IMR-90 (cell line): Measurements from ENCODE around the gene CDK15. TPM values are rescaled to one million over a fixed set of nuclear protein-coding genes. Genes with fewer than 3 reads are reported as not detected.

ENCODE experiments used
- ATAC-seq: fragments of 200-7000 bp; cut with Tn5 transposase; 2 replicates; pipeline ENCODE4 v1.9.1; 2020; ENCODE audit warnings: low read depth, mild to moderate bottlenecking, moderate library complexity
- BruUV-seq: library from RNA; stranded (reverse); fragments of 400-500 nt; replicated peaks from 2 replicates; lab custom pipeline; 2021; lab: Mats Ljungman, UMichigan
- CTCF ChIA-PET: fragments of 300-600 bp; formaldehyde crosslinking; extraction: SDS; loops from one replicate; lab custom pipeline; 2021; ENCODE audit warnings: antibody characterized with exemption; lab: Yijun Ruan, JAX
- POLR2A ChIA-PET: fragments of 300-600 bp; sonication (Branson Sonifier 250); formaldehyde crosslinking; loops from one replicate; lab custom pipeline; 2022; ENCODE audit warnings: antibody characterized with exemption; ENCODE audit not compliant: unreplicated experiment; lab: Charles Lee
- DNase-seq: peaks from one replicate; pipeline ENCODE4 v3.0.0; 2013
- H2AFZ ChIP-seq: replicated peaks from 2 replicates; pipeline ENCODE3; 2013; ENCODE audit warnings: low read length, mild to moderate bottlenecking; ENCODE audit not compliant: poor library complexity
- H2AK5ac ChIP-seq: 2 replicates; pipeline ENCODE4 v1.6.1; 2013; ENCODE audit warnings: low read depth, low read length, inconsistent platforms
- H2AK9ac ChIP-seq: replicated peaks from 2 replicates; pipeline ENCODE3; 2013; ENCODE audit warnings: mild to moderate bottlenecking, low read depth, low read length, moderate library complexity; ENCODE audit not compliant: poor library complexity
- H2BK120ac ChIP-seq: 2 replicates; pipeline ENCODE4 v1.6.1; 2013; ENCODE audit warnings: low read depth, low read length, inconsistent platforms
- H2BK15ac ChIP-seq: 3 replicates; pipeline ENCODE4 v1.6.1; 2013; ENCODE audit warnings: low read depth, low read length, inconsistent platforms
- H2BK20ac ChIP-seq: 2 replicates; pipeline ENCODE4 v1.6.1; 2013; ENCODE audit warnings: low read depth, mild to moderate bottlenecking, inconsistent platforms, low read length, moderate library complexity
- H2BK5ac ChIP-seq: 2 replicates; pipeline ENCODE4 v1.6.1; 2013; ENCODE audit warnings: mild to moderate bottlenecking, low read depth, low read length, inconsistent platforms; ENCODE audit not compliant: poor library complexity, severe bottlenecking
- H3K14ac ChIP-seq: replicated peaks from 2 replicates; pipeline ENCODE4 v1.6.1; 2013; ENCODE audit warnings: low read depth, low read length, inconsistent platforms
- H3K18ac ChIP-seq: 2 replicates; pipeline ENCODE4 v1.6.1; 2013; ENCODE audit warnings: low read depth, low read length, control low read depth
- H3K23ac ChIP-seq: 2 replicates; pipeline ENCODE4 v1.6.1; 2013; ENCODE audit warnings: low read depth, low read length, inconsistent platforms
- H3K27ac ChIP-seq: 2 replicates; pipeline ENCODE4 v1.5.1; 2013; ENCODE audit warnings: mild to moderate bottlenecking, control low read depth, low read length; ENCODE audit not compliant: insufficient read depth
- H3K27me3 ChIP-seq: 2 replicates; pipeline ENCODE4 v1.6.1; 2013; ENCODE audit warnings: low read length; ENCODE audit not compliant: control insufficient read depth, insufficient read depth
- H3K36me3 ChIP-seq: 2 replicates; pipeline ENCODE4 v1.6.1; 2013; ENCODE audit warnings: low read length, mixed read lengths; ENCODE audit not compliant: control insufficient read depth, insufficient read depth
- H3K4ac ChIP-seq: 2 replicates; pipeline ENCODE4 v1.6.1; 2013; ENCODE audit warnings: low read depth, low read length, inconsistent platforms
- H3K4me1 ChIP-seq: 2 replicates; pipeline ENCODE4 v1.6.1; 2013; ENCODE audit warnings: low read length, mixed read lengths; ENCODE audit not compliant: control insufficient read depth, insufficient read depth
- H3K4me2 ChIP-seq: 2 replicates; pipeline ENCODE4 v1.6.1; 2013; ENCODE audit warnings: low read depth, mild to moderate bottlenecking, control low read depth, low read length, moderate library complexity
- H3K4me3 ChIP-seq: 2 replicates; pipeline ENCODE4 v1.5.1; 2013; ENCODE audit warnings: low read depth, mild to moderate bottlenecking, control low read depth, low read length, moderate library complexity; ENCODE audit not compliant: insufficient read depth
- H3K56ac ChIP-seq: 2 replicates; pipeline ENCODE4 v1.6.1; 2013; ENCODE audit warnings: low read length, inconsistent platforms; ENCODE audit not compliant: insufficient read depth; ENCODE audit errors: extremely low read depth
- H3K79me1 ChIP-seq, 2 experiments: 2 replicates each; pipeline ENCODE4 v1.6.1; 2013; ENCODE audit warnings: low read length in 2 of 2, inconsistent platforms in 1 of 2, low read depth in 1 of 2
- H3K9ac ChIP-seq: 2 replicates; pipeline ENCODE4 v1.6.1; 2013; ENCODE audit warnings: low read depth, low read length, control low read depth
- H3K9me1 ChIP-seq: 2 replicates; pipeline ENCODE4 v1.6.1; 2013; ENCODE audit warnings: low read length, inconsistent platforms; ENCODE audit not compliant: insufficient read depth
- H3K9me3 ChIP-seq: 2 replicates; pipeline ENCODE4 v1.6.1; 2013; ENCODE audit warnings: low read length; ENCODE audit not compliant: control insufficient read depth, insufficient read depth
- H4K20me1 ChIP-seq: 2 replicates; pipeline ENCODE4 v1.6.1; 2013; ENCODE audit warnings: low read length, inconsistent platforms; ENCODE audit not compliant: insufficient read depth
- H4K5ac ChIP-seq: 2 replicates; pipeline ENCODE4 v1.6.1; 2013; ENCODE audit warnings: mild to moderate bottlenecking, low read depth, low read length, control low read depth
- H4K8ac ChIP-seq, 2 experiments: 2 replicates each; pipeline ENCODE4 v1.6.1; 2013; ENCODE audit warnings: low read depth in 2 of 2, low read length in 2 of 2, control low read depth in 1 of 2, inconsistent platforms in 1 of 2
- H4K91ac ChIP-seq: 2 replicates; pipeline ENCODE4 v1.6.1; 2013; ENCODE audit warnings: low read depth, low read length, inconsistent platforms; ENCODE audit not compliant: insufficient read depth
- CEBPB ChIP-seq: IDR thresholded peaks from 2 replicates; pipeline ENCODE4 v1.6.1; 2012; ENCODE audit warnings: low read depth, low read length, improper control_type of control experiment
- RCOR1 ChIP-seq: IDR thresholded peaks from 2 replicates; pipeline ENCODE4 v1.6.1; 2012; ENCODE audit warnings: mild to moderate bottlenecking, low read length, improper control_type of control experiment; ENCODE audit not compliant: insufficient replicate concordance
- WGBS, 2 experiments: methylation state at CpG; one replicate each; pipeline versions ENCODE4 v1.1.5 to v1.1.7; 2013; ENCODE audit warnings: missing lambda C conversion rate in 2 of 2; ENCODE audit not compliant: insufficient read length in 1 of 2; ENCODE audit errors: extremely low coverage in 2 of 2; 5-methylcytosine and 5-hydroxymethylcytosine counted together
- dilution Hi-C: fragments of 300-500 bp; cut with HindIII; formaldehyde crosslinking; loops from one replicate; pipeline ENCODE4 v1.14.3; 2018; ENCODE audit warnings: low sequenced_read_pairs; ENCODE audit not compliant: unreplicated experiment
- in situ Hi-C: fragments of 300-500 bp; cut with MboI; formaldehyde crosslinking; loops from 3 replicates; pipeline ENCODE4 v1.14.3; 2019; ENCODE audit warnings: low sequenced_read_pairs, inconsistent platforms, mixed read lengths
- intact Hi-C: fragments of 100-400 bp; cut with micrococcal nuclease; formaldehyde crosslinking; loops from 2 replicates; pipeline ENCODE4 v1.10.0; 2022
- polyA plus RNA-seq, 3 experiments: library from polyadenylated mRNA; depleted of rRNA; stranded (reverse); fragments of >200 nt; gene quantifications; 2 replicates each; pipeline ENCODE4 v1.2.3, GENCODE V29; 2012; ENCODE audit warnings: low replicate concordance in 1 of 3
- total RNA-seq: library from RNA; depleted of rRNA; stranded (reverse); fragments of >200 nt; gene quantifications from 2 replicates; pipeline ENCODE4 v1.2.3, GENCODE V29; 2012

The CDK15 gene
- total and polyA plus RNA-seq, 2 of the 4 experiments (the other 2 are of a cell fraction) = 16.1 to 33.0 TPM

DNA sequence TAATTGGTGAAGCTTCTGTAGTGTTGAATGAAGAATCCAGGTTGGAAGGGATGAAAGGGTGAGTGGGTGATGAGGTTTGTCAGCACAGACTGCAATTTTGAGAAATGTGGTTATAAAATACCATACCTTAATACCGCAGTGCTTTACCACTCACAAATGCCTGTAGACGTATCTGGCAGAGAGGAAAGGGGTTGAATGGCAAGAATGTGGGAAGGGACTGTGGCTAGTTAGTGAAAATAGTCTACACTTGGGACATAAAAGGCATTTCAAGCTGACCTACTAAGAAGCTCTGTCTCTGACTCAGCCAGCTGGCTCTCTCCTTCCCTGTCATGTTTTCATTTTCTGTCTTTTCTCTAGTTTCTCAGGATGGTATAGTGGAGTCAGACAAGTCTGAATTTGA lies 25.1 kb downstream of the CDK15 start:
- peak overlapping the region; percentile 73 for H3K23ac ChIP-seq
- peak; percentile 86 for DNase-seq
- peak overlapping the region; percentile 5; the same call in 1 of the 2 replicates for H2AK5ac ChIP-seq
- no peak overlapping the region; the same call in 1 of the 2 replicates for H3K18ac ChIP-seq
- peaks cover 13% of the 10 kb centered on the region for H3K9me1 ChIP-seq
- H4K20me1 ChIP-seq = no peaks in the 10 kb centered on the region
- ATAC-seq = peak; percentile 79
- CTCF ChIA-PET = interaction anchor here (0.6 kb wide), 1 partner anchor 23 kb away, joined by 3 read pairs; no protein-coding TSS in a partner anchor
- intact Hi-C loops (no loop called here), in situ Hi-C loops (no loop called here), dilution Hi-C loops (no loop called here)
- peak overlapping the region; percentile 89 for H2BK120ac ChIP-seq
- peak overlapping the region; percentile 54; the same call in 1 of the 2 replicates for H3K4me2 ChIP-seq
- no peaks in the 10 kb centered on the region for H3K27me3 ChIP-seq
- H3K79me1 ChIP-seq = peaks cover 0 to 9% of the 10 kb centered on the region in 2 experiments; a peak in 1 of 4 replicates
- H3K14ac ChIP-seq = peak overlapping the region; percentile 65
- peak overlapping the region; percentile 86 for H2BK20ac ChIP-seq
- BruUV-seq = no TSS peak
- H3K9ac ChIP-seq = no peak overlapping the region
- peak overlapping the region in 1 of 2 experiments; percentile 65; a peak in 2 of 4 replicates for H4K8ac ChIP-seq
- peak overlapping the region; percentile 47; the same call in 1 of the 2 replicates for H4K91ac ChIP-seq
- peak; percentile 0; the same call in 1 of the 2 replicates for TF ChIP-seq CEBPB
- TF ChIP-seq RCOR1 = no peak
- peak overlapping the region; percentile 58; the same call in 1 of the 2 replicates for H3K4ac ChIP-seq
- H4K5ac ChIP-seq = no peak overlapping the region; the same call in 1 of the 2 replicates
- POLR2A ChIA-PET = no interaction called here
- no CpG with 5 or more reads among the region's 2 CpGs for WGBS, 2 experiments
- peak overlapping the region; percentile 93 for H2BK5ac ChIP-seq
- peaks cover 11% of the 10 kb centered on the region for H3K4me1 ChIP-seq
- H2AFZ ChIP-seq = no peak overlapping the region
- H2BK15ac ChIP-seq = peak overlapping the region; percentile 94; the same call in 2 of the 3 replicates
- no peak overlapping the region for H3K27ac ChIP-seq
- 0 out of 2 replicates have a peak overlapping the region, but pooled peaks have one; percentile 17 for H3K56ac ChIP-seq
- peak overlapping the region; percentile 6 for H2AK9ac ChIP-seq
- no peak overlapping the region for H3K4me3 ChIP-seq
- H3K36me3 ChIP-seq = no peaks in the 10 kb centered on the region; the same call in 1 of the 2 replicates
- H3K9me3 ChIP-seq = no peaks in the 10 kb centered on the region
